ENCODE measurements around the gene LCK.

DNA sequence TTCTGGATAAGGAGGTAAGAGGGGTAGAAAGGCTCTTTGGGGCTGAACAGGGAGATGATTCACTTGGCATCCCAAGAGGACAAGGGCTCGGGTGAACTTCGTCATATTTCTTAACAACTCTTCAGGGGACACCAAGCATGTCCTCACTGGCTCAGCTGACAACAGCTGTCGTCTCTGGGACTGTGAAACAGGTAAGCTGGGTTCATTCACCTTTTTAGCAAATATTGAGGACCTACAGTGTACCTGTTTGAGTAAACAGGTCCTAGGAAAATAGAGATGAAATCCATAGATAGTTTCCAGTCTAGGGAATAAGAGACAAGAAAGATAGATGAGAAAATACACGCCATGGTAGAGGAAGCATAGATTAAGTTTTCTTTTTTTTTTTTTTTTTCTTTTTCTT, 26.8 kb upstream of the LCK start:
- no peak for TF ChIP-seq CTCF (IDR thresholded peaks at IDR 0.05; ENCODE audit: poor library complexity, severe bottlenecking)
- TF ChIP-seq TAF1 (IDR thresholded peaks at IDR 0.05; ENCODE audit: low read depth), result no peak
- no peak for TF ChIP-seq POLR2AphosphoS5 (IDR thresholded peaks at IDR 0.05)
- TF ChIP-seq RAD21 (conservative IDR thresholded peaks at IDR 0.05), result no peak
- TF ChIP-seq EZH2 (IDR thresholded peaks at IDR 0.05; ENCODE audit: borderline replicate concordance, insufficient read depth, low read length, poor library complexity, severe bottlenecking), result no peak
- TF ChIP-seq EP300 (conservative IDR thresholded peaks at IDR 0.05; ENCODE audit: poor library complexity, severe bottlenecking), result no peak
- TF ChIP-seq, protein P1, sequence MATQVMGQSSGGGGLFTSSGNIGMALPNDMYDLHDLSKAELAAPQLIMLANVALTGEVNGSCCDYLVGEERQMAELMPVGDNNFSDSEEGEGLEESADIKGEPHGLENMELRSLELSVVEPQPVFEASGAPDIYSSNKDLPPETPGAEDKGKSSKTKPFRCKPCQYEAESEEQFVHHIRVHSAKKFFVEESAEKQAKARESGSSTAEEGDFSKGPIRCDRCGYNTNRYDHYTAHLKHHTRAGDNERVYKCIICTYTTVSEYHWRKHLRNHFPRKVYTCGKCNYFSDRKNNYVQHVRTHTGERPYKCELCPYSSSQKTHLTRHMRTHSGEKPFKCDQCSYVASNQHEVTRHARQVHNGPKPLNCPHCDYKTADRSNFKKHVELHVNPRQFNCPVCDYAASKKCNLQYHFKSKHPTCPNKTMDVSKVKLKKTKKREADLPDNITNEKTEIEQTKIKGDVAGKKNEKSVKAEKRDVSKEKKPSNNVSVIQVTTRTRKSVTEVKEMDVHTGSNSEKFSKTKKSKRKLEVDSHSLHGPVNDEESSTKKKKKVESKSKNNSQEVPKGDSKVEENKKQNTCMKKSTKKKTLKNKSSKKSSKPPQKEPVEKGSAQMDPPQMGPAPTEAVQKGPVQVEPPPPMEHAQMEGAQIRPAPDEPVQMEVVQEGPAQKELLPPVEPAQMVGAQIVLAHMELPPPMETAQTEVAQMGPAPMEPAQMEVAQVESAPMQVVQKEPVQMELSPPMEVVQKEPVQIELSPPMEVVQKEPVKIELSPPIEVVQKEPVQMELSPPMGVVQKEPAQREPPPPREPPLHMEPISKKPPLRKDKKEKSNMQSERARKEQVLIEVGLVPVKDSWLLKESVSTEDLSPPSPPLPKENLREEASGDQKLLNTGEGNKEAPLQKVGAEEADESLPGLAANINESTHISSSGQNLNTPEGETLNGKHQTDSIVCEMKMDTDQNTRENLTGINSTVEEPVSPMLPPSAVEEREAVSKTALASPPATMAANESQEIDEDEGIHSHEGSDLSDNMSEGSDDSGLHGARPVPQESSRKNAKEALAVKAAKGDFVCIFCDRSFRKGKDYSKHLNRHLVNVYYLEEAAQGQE (IDR thresholded peaks at IDR 0.05; ENCODE audit: borderline replicate concordance), result no peak
